GM10248 (cell line): ENCODE data around the gene PSMD3.
"Not testable (repeated sequence)": the region's sequence is repeated elsewhere in the genome, so short reads cannot be mapped to it uniquely, and the experiment has no call there.

Source experiments
- CTCF ChIA-PET: fragments of 300-600 bp; sonication (Branson Sonifier 250); formaldehyde crosslinking; extraction: SDS; loops from one replicate; lab custom pipeline; 2021; ENCODE audit warnings: antibody characterized with exemption; lab: Yijun Ruan, JAX
- POLR2A ChIA-PET: fragments of 350-650 bp; sonication (Branson Sonifier 250); formaldehyde crosslinking; extraction: SDS; loops from one replicate; lab custom pipeline; 2020; ENCODE audit warnings: antibody characterized with exemption; lab: Yijun Ruan, JAX
- DNase-seq: peaks from one replicate; pipeline ENCODE4 v3.0.0; 2012; ENCODE audit errors: extremely low spot score
- TF ChIP-seq, protein P1 (sequence below): IDR thresholded peaks from 2 replicates; pipeline ENCODE4 v1.5.1; 2012; ENCODE audit warnings: mild to moderate bottlenecking, low read depth; ENCODE audit errors: extremely low read depth, missing control alignments, control extremely low read depth

The PSMD3 gene

DNA sequence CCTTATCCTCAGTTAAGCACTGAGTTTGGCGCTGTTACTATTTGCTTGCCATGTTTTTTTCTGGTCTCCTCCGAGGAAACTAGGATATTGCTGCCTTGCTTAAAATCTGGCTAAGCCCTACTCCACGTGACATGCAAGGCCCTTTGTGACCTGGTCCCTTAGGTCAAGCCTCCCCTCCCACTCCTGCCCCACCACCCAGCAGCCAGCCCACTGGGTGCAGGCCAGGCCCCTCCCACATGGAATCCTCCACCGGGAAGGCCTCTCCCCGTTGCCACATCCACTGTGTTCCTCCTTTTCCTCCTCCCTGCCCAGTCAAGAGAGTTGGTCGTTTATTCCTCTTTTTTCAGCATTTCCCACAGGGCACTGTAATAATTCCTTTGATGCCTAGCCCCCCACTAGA, 16.2 kb downstream of the PSMD3 start:
- CTCF ChIA-PET: interaction anchor here (2.2 kb wide), 1 partner anchor 31 kb away, joined by 6 read pairs; no protein-coding TSS in a partner anchor
- DNase-seq: no peak
- TF ChIP-seq, protein P1, sequence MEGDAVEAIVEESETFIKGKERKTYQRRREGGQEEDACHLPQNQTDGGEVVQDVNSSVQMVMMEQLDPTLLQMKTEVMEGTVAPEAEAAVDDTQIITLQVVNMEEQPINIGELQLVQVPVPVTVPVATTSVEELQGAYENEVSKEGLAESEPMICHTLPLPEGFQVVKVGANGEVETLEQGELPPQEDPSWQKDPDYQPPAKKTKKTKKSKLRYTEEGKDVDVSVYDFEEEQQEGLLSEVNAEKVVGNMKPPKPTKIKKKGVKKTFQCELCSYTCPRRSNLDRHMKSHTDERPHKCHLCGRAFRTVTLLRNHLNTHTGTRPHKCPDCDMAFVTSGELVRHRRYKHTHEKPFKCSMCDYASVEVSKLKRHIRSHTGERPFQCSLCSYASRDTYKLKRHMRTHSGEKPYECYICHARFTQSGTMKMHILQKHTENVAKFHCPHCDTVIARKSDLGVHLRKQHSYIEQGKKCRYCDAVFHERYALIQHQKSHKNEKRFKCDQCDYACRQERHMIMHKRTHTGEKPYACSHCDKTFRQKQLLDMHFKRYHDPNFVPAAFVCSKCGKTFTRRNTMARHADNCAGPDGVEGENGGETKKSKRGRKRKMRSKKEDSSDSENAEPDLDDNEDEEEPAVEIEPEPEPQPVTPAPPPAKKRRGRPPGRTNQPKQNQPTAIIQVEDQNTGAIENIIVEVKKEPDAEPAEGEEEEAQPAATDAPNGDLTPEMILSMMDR: no peak
- POLR2A ChIA-PET: no interaction called here

DNA sequence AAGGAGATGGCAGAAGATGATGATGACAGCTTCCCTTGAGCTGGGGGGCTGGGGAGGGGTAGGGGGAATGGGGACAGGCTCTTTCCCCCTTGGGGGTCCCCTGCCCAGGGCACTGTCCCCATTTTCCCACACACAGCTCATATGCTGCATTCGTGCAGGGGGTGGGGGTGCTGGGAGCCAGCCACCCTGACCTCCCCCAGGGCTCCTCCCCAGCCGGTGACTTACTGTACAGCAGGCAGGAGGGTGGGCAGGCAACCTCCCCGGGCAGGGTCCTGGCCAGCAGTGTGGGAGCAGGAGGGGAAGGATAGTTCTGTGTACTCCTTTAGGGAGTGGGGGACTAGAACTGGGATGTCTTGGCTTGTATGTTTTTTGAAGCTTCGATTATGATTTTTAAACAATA, 16.9 kb downstream of the PSMD3 start:
- POLR2A ChIA-PET: no interaction called here
- CTCF ChIA-PET: interaction anchor here (0.8 to 2.2 kb wide), 3 partner anchors 18 to 115 kb away, joined by 3 to 6 read pairs (median 4); partner anchors contain the start of gene CSF3
- TF ChIP-seq, protein P1: no peak
- DNase-seq: no peak

DNA sequence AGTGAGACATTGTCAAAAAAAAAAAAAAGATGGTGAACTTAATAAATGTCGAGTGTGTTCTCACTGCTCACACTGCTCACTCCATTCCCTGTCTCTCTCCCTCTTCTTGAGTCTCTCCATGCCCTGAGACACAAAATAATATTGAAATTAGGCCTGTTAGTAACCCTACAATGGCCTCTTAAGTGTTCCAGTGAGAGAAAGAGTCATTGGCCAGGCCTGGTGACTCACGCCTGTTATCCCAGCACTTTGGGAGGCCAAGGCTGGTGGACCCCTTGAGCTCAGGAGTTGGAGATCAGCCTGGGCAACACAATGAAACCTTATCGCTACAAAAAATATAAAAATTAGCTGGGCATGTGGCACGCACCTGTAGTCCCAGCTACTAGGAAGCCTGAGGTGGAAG, 18.5 kb downstream of the PSMD3 start:
- CTCF ChIA-PET: interaction anchor here (1.0 to 1.7 kb wide), 3 partner anchors 9 to 377 kb away, joined by 3 to 7 read pairs (median 3); no protein-coding TSS in a partner anchor
- TF ChIP-seq, protein P1: no peak
- DNase-seq: no peak
- POLR2A ChIA-PET: no interaction called here

DNA sequence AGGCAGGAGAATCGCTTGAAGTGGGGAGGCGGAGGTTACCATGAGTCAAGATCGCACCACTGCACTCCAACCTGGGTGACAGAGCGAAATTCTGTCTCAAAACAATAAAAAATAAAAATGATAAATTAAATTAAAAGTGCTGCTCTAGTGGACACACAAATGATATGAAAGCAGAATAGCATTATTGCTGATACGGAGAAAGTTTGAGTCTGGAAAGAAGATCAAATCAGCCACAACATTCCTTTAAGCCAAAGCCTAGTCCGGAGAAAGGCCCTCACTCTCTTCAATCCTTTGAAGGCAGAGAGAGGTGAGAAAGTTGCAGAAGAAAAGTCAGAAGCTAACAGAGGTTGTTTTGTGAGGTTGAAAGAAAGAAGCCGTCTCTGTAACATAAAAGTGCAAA, 19.6 kb downstream of the PSMD3 start:
- CTCF ChIA-PET: interaction anchor here (1.2 to 1.7 kb wide), 5 partner anchors 8 to 378 kb away, joined by 3 to 7 read pairs (median 6); partner anchors contain the start of gene PSMD3
- DNase-seq: no peak
- POLR2A ChIA-PET: no interaction called here
- TF ChIP-seq, protein P1: no peak

- DNase-seq, POLR2A ChIA-PET: not testable (repeated sequence)
- CTCF ChIA-PET: interaction anchor here (1.4 to 1.9 kb wide), 3 partner anchors 21 to 74 kb away, joined by 3 to 7 read pairs (median 4); partner anchors contain the start of gene PSMD3
These were observed 20.7 kb downstream of the PSMD3 start for GRCh38 chr17:40001335-40001734.

DNA sequence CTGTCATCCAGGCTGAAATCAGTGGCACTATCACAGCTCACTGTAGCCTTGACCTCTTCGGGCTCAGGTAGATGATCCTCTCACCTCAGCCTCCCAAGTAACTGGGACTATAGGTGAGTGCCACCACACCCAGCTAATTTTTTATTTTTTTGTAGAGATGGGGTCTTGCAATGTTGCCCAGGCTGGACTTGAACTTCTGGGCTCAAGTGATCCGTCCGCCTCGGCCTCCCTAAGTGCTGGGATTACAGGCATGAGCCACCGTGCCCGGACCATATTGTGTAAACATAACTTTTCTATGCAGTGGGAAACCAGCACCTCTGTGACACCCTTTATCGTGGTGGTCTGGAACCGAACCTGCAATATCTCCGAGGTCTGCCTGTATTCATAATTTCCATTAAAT, 23.5 kb downstream of the PSMD3 start:
- TF ChIP-seq, protein P1: no peak
- CTCF ChIA-PET: interaction anchor here (1.5 kb wide), 1 partner anchor 9 kb away, joined by 5 read pairs; no protein-coding TSS in a partner anchor
- DNase-seq: no peak
- POLR2A ChIA-PET: no interaction called here

DNA sequence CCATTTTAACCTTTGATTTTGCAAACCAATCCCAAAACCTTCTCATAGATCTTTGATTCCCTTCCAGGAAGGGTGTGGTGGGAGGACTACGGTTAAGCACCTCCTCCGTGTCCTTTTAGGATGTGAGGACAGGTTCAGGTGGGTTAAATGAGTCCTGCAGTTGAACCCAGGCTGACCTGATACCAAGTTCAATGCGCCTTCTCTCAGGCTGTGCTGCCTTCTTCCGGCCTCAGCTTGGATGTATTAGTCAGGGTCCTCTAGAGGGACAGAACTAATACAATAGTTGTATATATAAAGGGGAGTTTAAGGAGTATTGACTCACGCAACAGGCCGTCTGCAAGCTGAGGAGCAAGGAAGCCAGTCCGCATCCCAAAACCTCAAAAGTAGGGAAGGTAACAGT, 24.1 kb downstream of the PSMD3 start:
- CTCF ChIA-PET: interaction anchor here (1.1 to 1.7 kb wide), 3 partner anchors 9 to 381 kb away, joined by 3 to 5 read pairs (median 4); no protein-coding TSS in a partner anchor
- no peak for DNase-seq
- TF ChIP-seq, protein P1: no peak
- POLR2A ChIA-PET: no interaction called here
